Mammary epithelial cell (primary cell): ENCODE measurements around the gene FOXJ2.

Source experiments
- CTCF ChIP-seq, 2 donors: IDR thresholded peaks in 1 of 2; conservative IDR thresholded peaks in 1 of 2; 2 replicates each; pipeline ENCODE4 v1.5.1; 2011 to 2012; ENCODE audit warnings: inconsistent platforms in 2 of 2, low read length in 2 of 2, mild to moderate bottlenecking in 2 of 2, control low read depth in 1 of 2, low read depth in 1 of 2; ENCODE audit not compliant: insufficient read depth in 1 of 2; ENCODE audit errors: extremely low read depth in 1 of 2
- EZH2 ChIP-seq: IDR thresholded peaks from 2 replicates; pipeline ENCODE4 v1.6.1; 2012; ENCODE audit warnings: low read length, inconsistent platforms, borderline replicate concordance

- no peak for TF ChIP-seq CTCF (conservative IDR thresholded peaks at IDR 0.05 in 1 of 2, IDR thresholded peaks at IDR 0.05 in 1 of 2; ENCODE audit: extremely low read depth in 1 of 2, insufficient read depth in 1 of 2, low read depth in 1 of 2, low read length in 2 of 2)
- no peak for TF ChIP-seq EZH2
Measured at GRCh38 chr12:8057306-8057705, 24.8 kb downstream of the FOXJ2 start.
